Stomach (tissue), 9 donors: ENCODE measurements around the gene ZNF469. TPM values are rescaled to one million over a fixed set of nuclear protein-coding genes. Genes with fewer than 3 reads are reported as not detected.

Experiments used
- DNase-seq, 2 donors: peaks; one replicate each; pipeline versions ENCODE4 v3.0.0 to v3.0.0-alpha.2; 2013 to 2019
- H3K27ac ChIP-seq, 5 donors: fragments of 200-600 bp in 4 of 5; sonication (generic) in 4 of 5; one replicate each; pipeline ENCODE4 v1.5.1; 2013 to 2019; ENCODE audit warnings: mild to moderate bottlenecking in 1 of 5, moderate library complexity in 1 of 5
- H3K27me3 ChIP-seq, 3 donors: fragments of 200-600 bp; sonication (generic); one replicate each; pipeline ENCODE4 v1.5.1; 2017 to 2019; ENCODE audit warnings: mixed run types in 1 of 3
- H3K36me3 ChIP-seq, 4 donors: fragments of 200-600 bp; sonication (generic); 1 replicate in 3 of 4; 2 replicates in 1 of 4; pipeline ENCODE4 v1.5.1; 2016 to 2019
- H3K4me1 ChIP-seq, 4 donors: fragments of 200-600 bp; sonication (generic); one replicate each; pipeline ENCODE4 v1.5.1; 2016 to 2019
- H3K4me3 ChIP-seq, 4 donors: fragments of 200-600 bp; sonication (generic) in 3 of 4; one replicate each; pipeline ENCODE4 v1.5.1; 2016 to 2019; ENCODE audit warnings: mild to moderate bottlenecking in 1 of 4
- H3K9me3 ChIP-seq, 4 donors: fragments of 200-600 bp; sonication (generic); one replicate each; pipeline ENCODE4 v1.5.1; 2016 to 2019
- EP300 ChIP-seq: sonication (generic); formaldehyde crosslinking; IDR thresholded peaks from one replicate; pipeline ENCODE4 v1.6.1; 2017; ENCODE audit warnings: antibody characterized with exemption
- POLR2A ChIP-seq, 4 donors: fragments of 450-650 bp; IDR thresholded peaks; one replicate each; pipeline ENCODE4 v1.6.1; 2016; ENCODE audit warnings: antibody characterized with exemption in 4 of 4, control low read depth in 2 of 4, mild to moderate bottlenecking in 1 of 4, moderate library complexity in 1 of 4
- POLR2AphosphoS5 ChIP-seq, 3 donors: sonication (generic); formaldehyde crosslinking; IDR thresholded peaks; one replicate each; pipeline ENCODE4 v1.6.1; 2016; ENCODE audit warnings: antibody characterized with exemption in 3 of 3
- WGBS, 5 donors: extraction: QIAGEN DNeasy Blood & Tissue Kit in 3 of 5; methylation state at CpG; one replicate each; pipeline versions ENCODE4 v1.1.5 to v1.1.7; 2013 to 2018; 5-methylcytosine and 5-hydroxymethylcytosine counted together
- intact Hi-C: fragments of 100-400 bp; cut with DNase I; formaldehyde crosslinking; loops from one replicate; pipeline ENCODE4 v1.15.1; 2023; ENCODE audit warnings: low total_unique reads
- polyA plus RNA-seq, 3 donors: library from polyadenylated mRNA; stranded (reverse); fragments of 200-250 nt; gene quantifications; one replicate each; pipeline ENCODE4 v1.2.3, GENCODE V29; 2013
- total RNA-seq, 5 donors: library from RNA; depleted of rRNA; stranded (reverse); fragments of >200 nt; gene quantifications; one replicate each; pipeline versions ENCODE4 v1.1.0 to v1.2.3, GENCODE V29; 2014 to 2016
- TF ChIP-seq, protein P1 (sequence below), 7 experiments: fragments of 450-650 bp in 4 of 7; fragments of 200-600 bp in 3 of 7; sonication (generic) in 3 of 7; IDR thresholded peaks; one replicate each; pipeline ENCODE4 v1.5.1; 2016 to 2019; ENCODE audit warnings: antibody characterized with exemption in 7 of 7, control low read depth in 2 of 7, mild to moderate bottlenecking in 1 of 7
- donor health status: healthy with polysubstance abuse.
- donor health status: Bipolar disorder and iron deficiency.
- donor health status: healthy.

The ZNF469 gene
- total and polyA plus RNA-seq, 8 donors = under 0.01 to 6.2 (median 0.24) TPM

DNA sequence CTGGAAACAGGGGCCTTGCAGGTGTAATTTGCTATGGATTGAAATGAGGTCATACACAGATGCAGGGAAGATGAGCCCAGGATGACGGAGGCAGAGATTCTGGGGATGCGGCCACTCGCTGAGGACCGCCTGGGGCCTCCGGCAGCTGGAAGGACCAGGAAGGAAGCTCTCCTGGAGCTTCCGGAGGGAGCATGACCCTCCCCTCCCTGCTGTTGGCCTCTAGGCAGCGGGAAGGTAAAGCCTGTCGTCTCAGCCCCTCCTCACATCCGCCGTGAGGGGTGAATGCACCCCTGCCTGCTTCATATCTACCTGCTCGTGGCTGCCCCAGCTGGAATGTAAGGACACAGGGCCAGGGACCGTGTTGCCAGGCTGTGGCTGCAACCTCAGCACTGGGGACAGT lies 29.1 kb upstream of the ZNF469 start:
- Histone ChIP-seq H3K27ac (no peak overlapping the region), H3K9me3 (no peaks in the 10 kb centered on the region), H3K36me3 (no peaks in the 10 kb centered on the region), H3K4me1 (no peaks in the 10 kb centered on the region), H3K27me3 (peaks cover 0 to 16% (median 0%) of the 10 kb centered on the region in 3 donors), H3K4me3 (no peak overlapping the region)
- intact Hi-C loops = no loop called here
- no peak for DNase-seq
- TF ChIP-seq, protein P1, sequence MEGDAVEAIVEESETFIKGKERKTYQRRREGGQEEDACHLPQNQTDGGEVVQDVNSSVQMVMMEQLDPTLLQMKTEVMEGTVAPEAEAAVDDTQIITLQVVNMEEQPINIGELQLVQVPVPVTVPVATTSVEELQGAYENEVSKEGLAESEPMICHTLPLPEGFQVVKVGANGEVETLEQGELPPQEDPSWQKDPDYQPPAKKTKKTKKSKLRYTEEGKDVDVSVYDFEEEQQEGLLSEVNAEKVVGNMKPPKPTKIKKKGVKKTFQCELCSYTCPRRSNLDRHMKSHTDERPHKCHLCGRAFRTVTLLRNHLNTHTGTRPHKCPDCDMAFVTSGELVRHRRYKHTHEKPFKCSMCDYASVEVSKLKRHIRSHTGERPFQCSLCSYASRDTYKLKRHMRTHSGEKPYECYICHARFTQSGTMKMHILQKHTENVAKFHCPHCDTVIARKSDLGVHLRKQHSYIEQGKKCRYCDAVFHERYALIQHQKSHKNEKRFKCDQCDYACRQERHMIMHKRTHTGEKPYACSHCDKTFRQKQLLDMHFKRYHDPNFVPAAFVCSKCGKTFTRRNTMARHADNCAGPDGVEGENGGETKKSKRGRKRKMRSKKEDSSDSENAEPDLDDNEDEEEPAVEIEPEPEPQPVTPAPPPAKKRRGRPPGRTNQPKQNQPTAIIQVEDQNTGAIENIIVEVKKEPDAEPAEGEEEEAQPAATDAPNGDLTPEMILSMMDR (IDR thresholded peaks at IDR 0.05) = no peak
- TF ChIP-seq EP300 (no peak), POLR2A (IDR thresholded peaks at IDR 0.05) (no peak), POLR2AphosphoS5 (IDR thresholded peaks at IDR 0.05) (no peak)
- WGBS, 5 donors = 64 to 74% (median 67%) methylated on average over 3 to 12 of the region's 12 CpGs

DNA sequence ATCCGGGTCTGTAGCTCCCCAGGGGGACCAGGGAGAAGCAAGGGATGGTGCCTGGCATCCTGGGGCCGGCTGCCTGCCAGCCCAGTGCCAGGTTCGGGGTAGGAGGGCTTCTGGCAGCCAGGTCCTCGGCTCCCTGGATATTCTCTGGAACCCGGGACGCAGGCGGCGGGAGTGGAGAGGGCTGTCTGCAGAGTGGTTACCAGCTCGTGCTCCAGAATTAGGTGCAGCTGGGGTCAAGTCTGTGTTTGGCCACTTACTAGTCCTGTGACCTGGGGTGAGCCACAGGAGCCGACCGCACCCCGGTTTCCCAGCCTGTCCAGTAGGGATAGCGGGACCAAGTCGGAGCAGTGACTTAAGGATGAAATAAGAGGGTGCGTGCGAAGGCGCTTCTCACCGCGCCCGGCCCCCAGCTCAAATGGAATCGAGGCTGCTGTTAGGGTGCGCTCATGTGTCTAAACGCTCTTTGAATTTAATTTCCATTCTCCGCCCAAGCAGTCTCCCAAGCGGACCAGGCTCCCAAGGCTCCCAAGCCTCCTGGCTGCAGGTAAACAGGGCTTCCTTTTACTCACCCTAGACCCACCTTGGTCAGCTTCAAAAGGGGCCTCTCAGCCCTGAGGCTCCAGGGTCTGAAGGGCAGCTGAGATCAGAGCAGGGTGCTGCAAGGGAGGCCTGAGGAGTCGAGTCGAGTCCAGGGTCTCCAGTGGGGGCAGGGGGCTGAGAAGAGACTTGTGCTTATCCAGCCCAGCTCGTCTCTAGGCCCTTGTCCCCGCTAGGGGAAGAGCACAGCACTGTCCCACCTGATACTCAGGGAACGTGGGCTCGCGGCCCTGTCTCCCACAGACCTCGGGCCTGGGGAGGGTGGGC lies 28.3 kb upstream of the ZNF469 start:
- Histone ChIP-seq H3K27ac (no peak overlapping the region), H3K27me3 (peaks cover 0 to 23% (median 0%) of the 10 kb centered on the region in 3 donors), H3K4me3 (no peak overlapping the region), H3K4me1 (no peaks in the 10 kb centered on the region), H3K9me3 (no peaks in the 10 kb centered on the region), H3K36me3 (no peaks in the 10 kb centered on the region)
- DNase-seq = no peak
- WGBS, 5 donors = 88 to 90% (median 89%) methylated on average over 30 to 33 of the region's 33 CpGs
- TF ChIP-seq, protein P1 (IDR thresholded peaks at IDR 0.05) = no peak
- TF ChIP-seq POLR2A (IDR thresholded peaks at IDR 0.05) (no peak), EP300 (no peak), POLR2AphosphoS5 (IDR thresholded peaks at IDR 0.05) (no peak)
- intact Hi-C loops = no loop called here

DNA sequence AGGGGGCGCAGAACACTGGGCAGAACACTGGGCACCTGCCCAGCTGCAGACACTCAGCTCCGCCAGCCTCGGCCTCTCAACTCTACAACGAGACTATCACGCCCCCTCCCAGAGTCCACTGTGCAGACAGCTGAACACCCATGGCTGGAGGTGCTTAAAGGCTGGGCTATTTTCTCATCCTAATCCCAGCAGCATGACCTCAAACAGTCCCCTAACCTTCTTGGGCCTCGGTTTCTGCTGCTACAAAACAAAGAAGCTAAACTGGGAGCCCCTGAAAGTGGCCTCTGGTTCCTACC lies 27.7 kb upstream of the ZNF469 start:
- H3K4me3 ChIP-seq = no peak overlapping the region
- no peak for DNase-seq
- no peaks in the 10 kb centered on the region for H3K9me3 ChIP-seq
- no peaks in the 10 kb centered on the region for H3K36me3 ChIP-seq
- WGBS, 5 donors = 78 to 89% (median 85%) methylated on average over 6 of the region's 6 CpGs
- no peaks in the 10 kb centered on the region for H3K4me1 ChIP-seq
- peaks cover 0 to 23% (median 0%) of the 10 kb centered on the region in 3 donors for H3K27me3 ChIP-seq
- H3K27ac ChIP-seq = no peak overlapping the region
- intact Hi-C loops = no loop called here
- TF ChIP-seq EP300 = no peak
- TF ChIP-seq POLR2A (IDR thresholded peaks at IDR 0.05) = no peak
- no peak for TF ChIP-seq POLR2AphosphoS5 (IDR thresholded peaks at IDR 0.05)
- TF ChIP-seq, protein P1 (IDR thresholded peaks at IDR 0.05) = no peak

DNA sequence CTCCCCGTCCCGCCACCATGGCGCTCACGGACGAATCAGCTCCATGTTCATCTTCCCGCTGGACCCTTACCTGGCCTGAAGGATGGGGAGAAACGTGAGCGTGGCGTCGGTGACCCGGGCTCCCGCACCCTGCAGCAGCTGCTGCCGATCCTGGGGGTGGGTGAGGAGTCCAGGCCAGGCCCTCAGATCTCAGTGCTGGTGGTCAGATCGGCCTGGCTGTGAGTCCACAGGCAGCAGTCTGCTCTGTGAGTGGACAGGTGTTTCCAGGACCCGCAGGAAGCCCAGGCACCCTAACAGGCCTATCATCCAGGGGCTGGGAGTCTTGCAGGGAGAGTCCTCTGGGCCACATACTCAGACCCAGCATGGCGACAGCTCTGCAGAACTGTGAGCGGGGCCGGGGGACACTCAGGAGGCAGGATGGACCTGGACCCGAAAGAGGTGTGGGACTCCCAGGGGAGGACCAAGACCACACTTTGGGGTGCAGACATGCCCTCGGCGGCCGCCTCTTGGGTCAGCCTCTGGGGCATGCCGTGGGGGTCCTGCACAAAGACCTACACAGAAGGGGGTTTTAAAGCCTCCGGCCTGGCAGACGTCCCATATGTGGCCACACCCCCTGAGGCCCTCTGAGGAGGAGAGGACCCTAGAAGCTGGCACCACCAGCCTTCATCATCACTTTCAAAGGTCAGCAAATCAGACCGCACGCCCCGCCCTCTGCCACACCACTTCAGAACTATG lies 27.2 kb upstream of the ZNF469 start:
- no peak overlapping the region for H3K4me3 ChIP-seq
- TF ChIP-seq POLR2AphosphoS5 (IDR thresholded peaks at IDR 0.05) (no peak), EP300 (no peak), POLR2A (IDR thresholded peaks at IDR 0.05) (no peak)
- TF ChIP-seq, protein P1 (IDR thresholded peaks at IDR 0.05) = no peak
- intact Hi-C loops = no loop called here

More for the DNA sequence above, 27.2 kb upstream of the ZNF469 start:
- Histone ChIP-seq H3K36me3 (no peaks in the 10 kb centered on the region), H3K27me3 (peaks cover 0 to 23% (median 0%) of the 10 kb centered on the region in 3 donors), H3K9me3 (no peaks in the 10 kb centered on the region), H3K27ac (no peak overlapping the region), H3K4me1 (no peaks in the 10 kb centered on the region)
- 87 to 93% (median 89%) methylated on average over 21 to 28 of the region's 28 CpGs for WGBS, 5 donors
- no peak for DNase-seq
